MM.1S (cell line): ENCODE results near the gene ATP5ME.

Experiments
- DNase-seq: peaks from one replicate; pipeline ENCODE4 v3.0.0-alpha.2; 2015
- H2AFZ ChIP-seq: fragments of 300-600 bp; sonication (generic); 2 replicates; pipeline ENCODE4 v1.6.0; 2016; ENCODE audit warnings: antibody characterized with exemption, low read length
- H3F3A ChIP-seq: fragments of 300-600 bp; sonication (generic); 2 replicates; pipeline ENCODE4 v1.6.1; 2016; ENCODE audit warnings: mild to moderate bottlenecking, antibody characterized with exemption, low read length, moderate library complexity, mixed read lengths; ENCODE audit not compliant: insufficient read depth
- H3K27ac ChIP-seq: fragments of 300-600 bp; sonication (generic); 2 replicates; pipeline ENCODE4 v1.5.1; 2016; ENCODE audit warnings: mild to moderate bottlenecking, low read length
- H3K27me3 ChIP-seq: fragments of 300-600 bp; sonication (generic); replicated peaks from 2 replicates; pipeline ENCODE4 v1.6.0; 2016; ENCODE audit warnings: low read length; ENCODE audit not compliant: insufficient read depth
- H3K36me3 ChIP-seq: fragments of 300-600 bp; sonication (generic); replicated peaks from 2 replicates; pipeline ENCODE4 v1.6.1; 2016; ENCODE audit warnings: mild to moderate bottlenecking, low read length, mixed read lengths; ENCODE audit not compliant: insufficient read depth
- H3K4me1 ChIP-seq: fragments of 300-600 bp; sonication (generic); 2 replicates; pipeline ENCODE4 v1.6.1; 2016; ENCODE audit warnings: low read length, mixed read lengths
- H3K4me2 ChIP-seq: fragments of 300-600 bp; sonication (generic); 2 replicates; pipeline ENCODE4 v1.6.0; 2016; ENCODE audit warnings: low read depth, low read length
- H3K4me3 ChIP-seq: fragments of 300-600 bp; sonication (generic); 2 replicates; pipeline ENCODE4 v1.5.1; 2016; ENCODE audit warnings: low read length, mixed read lengths
- H3K79me2 ChIP-seq: fragments of 300-600 bp; sonication (generic); 2 replicates; pipeline ENCODE4 v1.6.1; 2016; ENCODE audit warnings: mixed run types, low read length, mixed read lengths
- H3K9ac ChIP-seq: fragments of 300-600 bp; sonication (generic); 2 replicates; pipeline ENCODE4 v1.6.1; 2016; ENCODE audit warnings: low read length, mixed read lengths
- H3K9me2 ChIP-seq: fragments of 300-600 bp; sonication (generic); replicated peaks from 2 replicates; pipeline ENCODE4 v1.6.1; 2016; ENCODE audit warnings: mild to moderate bottlenecking, low read length, mixed read lengths; ENCODE audit not compliant: insufficient read depth
- H3K9me3 ChIP-seq: fragments of 300-600 bp; sonication (generic); replicated peaks from 2 replicates; pipeline ENCODE4 v1.6.1; 2016; ENCODE audit warnings: mild to moderate bottlenecking, low read length, mixed read lengths; ENCODE audit not compliant: insufficient read depth
- H4K20me1 ChIP-seq: fragments of 300-600 bp; sonication (generic); 2 replicates; pipeline ENCODE4 v1.6.1; 2016; ENCODE audit warnings: mild to moderate bottlenecking, low read length, moderate library complexity, mixed read lengths; ENCODE audit not compliant: insufficient read depth
- EZH2 ChIP-seq: fragments of 300-600 bp; sonication (generic); optimal IDR thresholded peaks from 2 replicates; pipeline ENCODE3; 2017; ENCODE audit warnings: low read depth, mild to moderate bottlenecking, antibody characterized with exemption, low read length, mixed read lengths
- EZH2phosphoT487 ChIP-seq: fragments of 300-600 bp; sonication (generic); IDR thresholded peaks from 2 replicates; pipeline ENCODE4 v1.6.1; 2018; ENCODE audit warnings: antibody characterized with exemption, low read length
- TF ChIP-seq, protein P1 (sequence below): fragments of 300-600 bp; sonication (generic); IDR thresholded peaks from 2 replicates; pipeline ENCODE4 v1.5.1; 2016; ENCODE audit warnings: antibody characterized with exemption, low read length, mixed read lengths

Gene ATP5ME

DNA sequence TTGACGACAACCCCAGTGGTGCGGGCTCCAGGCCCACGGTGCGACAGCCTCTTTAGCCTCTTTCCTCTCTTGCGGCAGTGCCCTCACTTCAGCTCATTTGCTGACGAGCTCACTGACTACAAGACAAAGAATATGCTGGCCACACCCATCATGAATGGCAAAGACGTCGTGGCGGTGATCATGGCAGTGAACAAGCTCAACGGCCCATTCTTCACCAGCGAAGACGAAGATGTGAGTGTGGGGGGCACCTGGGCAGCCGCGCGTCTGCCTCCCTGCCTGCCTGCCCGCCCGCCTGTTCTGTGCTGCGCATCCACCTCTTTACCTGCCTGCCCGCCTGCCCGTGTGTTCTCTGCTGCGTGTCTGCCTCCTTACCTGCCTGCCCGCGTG is 39.5 kb downstream of the ATP5ME start:
- no peak for DNase-seq
- TF ChIP-seq EZH2 (no peak), EZH2phosphoT487 (no peak)
- TF ChIP-seq, protein P1, sequence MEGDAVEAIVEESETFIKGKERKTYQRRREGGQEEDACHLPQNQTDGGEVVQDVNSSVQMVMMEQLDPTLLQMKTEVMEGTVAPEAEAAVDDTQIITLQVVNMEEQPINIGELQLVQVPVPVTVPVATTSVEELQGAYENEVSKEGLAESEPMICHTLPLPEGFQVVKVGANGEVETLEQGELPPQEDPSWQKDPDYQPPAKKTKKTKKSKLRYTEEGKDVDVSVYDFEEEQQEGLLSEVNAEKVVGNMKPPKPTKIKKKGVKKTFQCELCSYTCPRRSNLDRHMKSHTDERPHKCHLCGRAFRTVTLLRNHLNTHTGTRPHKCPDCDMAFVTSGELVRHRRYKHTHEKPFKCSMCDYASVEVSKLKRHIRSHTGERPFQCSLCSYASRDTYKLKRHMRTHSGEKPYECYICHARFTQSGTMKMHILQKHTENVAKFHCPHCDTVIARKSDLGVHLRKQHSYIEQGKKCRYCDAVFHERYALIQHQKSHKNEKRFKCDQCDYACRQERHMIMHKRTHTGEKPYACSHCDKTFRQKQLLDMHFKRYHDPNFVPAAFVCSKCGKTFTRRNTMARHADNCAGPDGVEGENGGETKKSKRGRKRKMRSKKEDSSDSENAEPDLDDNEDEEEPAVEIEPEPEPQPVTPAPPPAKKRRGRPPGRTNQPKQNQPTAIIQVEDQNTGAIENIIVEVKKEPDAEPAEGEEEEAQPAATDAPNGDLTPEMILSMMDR: no peak
- Histone ChIP-seq H3K27me3 (no peaks in the 10 kb centered on the region), H2AFZ (no peak overlapping the region), H3K9ac (no peak overlapping the region), H3K27ac (no peak overlapping the region), H3K4me3 (no peak overlapping the region), H3F3A (no peaks in the 10 kb centered on the region), H3K36me3 (no peaks in the 10 kb centered on the region), H3K4me1 (no peaks in the 10 kb centered on the region), H3K9me2 (no peaks in the 10 kb centered on the region), H4K20me1 (no peaks in the 10 kb centered on the region), H3K79me2 (no peaks in the 10 kb centered on the region), H3K9me3 (no peaks in the 10 kb centered on the region), H3K4me2 (no peak overlapping the region)

DNA sequence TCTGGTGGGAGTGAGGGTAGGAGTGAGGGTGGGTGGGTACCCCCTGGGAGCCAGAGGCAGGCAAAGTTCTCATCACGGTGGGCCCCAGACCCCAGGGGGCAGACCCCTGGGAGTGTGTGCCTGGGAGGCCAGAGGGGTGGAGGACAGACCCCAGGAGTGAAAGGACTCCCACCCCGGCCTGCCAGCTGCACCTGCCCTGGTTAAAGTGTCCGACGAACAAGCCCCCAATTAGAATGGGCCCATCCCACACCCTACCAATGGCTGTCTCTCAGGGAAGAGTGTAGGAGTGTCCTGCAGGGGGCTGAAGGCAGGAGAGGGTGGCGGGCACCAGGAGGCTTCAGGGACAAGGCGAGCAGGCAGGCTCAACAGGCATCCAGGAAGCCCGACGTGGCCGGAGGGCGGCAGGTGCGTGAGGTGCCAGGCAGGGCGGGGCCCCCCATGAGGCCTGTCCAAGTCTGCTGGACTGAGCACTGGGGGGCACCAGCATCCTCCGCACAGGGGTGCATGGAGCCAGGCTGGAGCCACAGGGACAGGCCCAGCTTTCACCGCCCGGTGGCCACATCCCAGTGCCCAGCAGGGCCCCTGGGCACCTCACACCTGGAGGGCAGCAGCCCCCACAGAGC is 40.0 kb downstream of the ATP5ME start:
- no peak for DNase-seq
- no peaks in the 10 kb centered on the region for H3K27me3 ChIP-seq
- TF ChIP-seq EZH2phosphoT487 (no peak), EZH2 (no peak)
- TF ChIP-seq, protein P1: no peak

DNA sequence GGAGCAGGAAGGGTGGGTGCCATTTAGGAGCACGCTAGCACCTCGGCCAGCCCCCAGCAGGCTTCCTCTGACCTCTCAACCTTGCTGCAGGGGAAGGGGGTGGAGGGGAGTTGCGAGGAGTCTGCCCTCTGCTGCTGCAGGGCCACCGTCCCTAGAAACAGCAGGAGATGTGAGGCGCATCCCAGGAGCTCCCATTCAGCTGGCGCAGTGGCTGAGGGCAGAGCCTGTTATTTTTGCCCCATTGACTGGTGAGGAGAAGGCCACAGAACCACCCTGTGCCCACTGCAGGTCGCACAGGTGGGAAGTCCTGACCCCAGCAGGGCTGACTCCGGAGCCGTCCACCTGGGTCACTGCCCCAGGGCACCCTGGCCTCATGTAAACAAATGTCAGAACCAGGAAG is 40.7 kb downstream of the ATP5ME start:
- no peak overlapping the region for H3K9ac ChIP-seq

More for the DNA sequence above, 40.0 kb downstream of the ATP5ME start:
- no peaks in the 10 kb centered on the region for H3F3A ChIP-seq
- no peak overlapping the region for H3K4me2 ChIP-seq
- no peak overlapping the region for H3K27ac ChIP-seq
- H3K9me3 ChIP-seq: no peaks in the 10 kb centered on the region
- H2AFZ ChIP-seq: no peak overlapping the region
- no peaks in the 10 kb centered on the region for H4K20me1 ChIP-seq
- H3K4me3 ChIP-seq: no peak overlapping the region
- H3K79me2 ChIP-seq: no peaks in the 10 kb centered on the region
- H3K4me1 ChIP-seq: no peaks in the 10 kb centered on the region
- H3K36me3 ChIP-seq: no peaks in the 10 kb centered on the region
- no peak overlapping the region for H3K9ac ChIP-seq
- H3K9me2 ChIP-seq: no peaks in the 10 kb centered on the region

More for the DNA sequence above, 40.7 kb downstream of the ATP5ME start:
- Histone ChIP-seq H3K9me3 (no peaks in the 10 kb centered on the region), H2AFZ (no peak overlapping the region), H3K36me3 (no peaks in the 10 kb centered on the region), H3K27me3 (no peaks in the 10 kb centered on the region), H3K9me2 (no peaks in the 10 kb centered on the region), H3F3A (no peaks in the 10 kb centered on the region), H3K4me1 (no peaks in the 10 kb centered on the region), H3K4me3 (no peak overlapping the region), H3K79me2 (no peaks in the 10 kb centered on the region), H3K27ac (no peak overlapping the region), H3K4me2 (no peak overlapping the region), H4K20me1 (no peaks in the 10 kb centered on the region)
- TF ChIP-seq EZH2phosphoT487 (no peak), EZH2 (no peak)
- TF ChIP-seq, protein P1: no peak
- DNase-seq: no peak
